Bone marrow (tissue), 2 donors: ENCODE data around the gene CUX1.
A peak's percentile ranks its signal among the peaks of the same experiment; 100 is the strongest.

Experiments
- DNase-seq, 2 donors: peaks; one replicate each; lab custom pipeline; 2025; lab: John Stamatoyannopoulos, UW

CUX1 gene

GRCh38 chr7:101984133-101984879, 166.9 kb downstream of the CUX1 start:
- no peak for DNase-seq

GRCh38 chr7:101985057-101985902, 167.9 kb downstream of the CUX1 start:
- DNase-seq = no peak

DNA sequence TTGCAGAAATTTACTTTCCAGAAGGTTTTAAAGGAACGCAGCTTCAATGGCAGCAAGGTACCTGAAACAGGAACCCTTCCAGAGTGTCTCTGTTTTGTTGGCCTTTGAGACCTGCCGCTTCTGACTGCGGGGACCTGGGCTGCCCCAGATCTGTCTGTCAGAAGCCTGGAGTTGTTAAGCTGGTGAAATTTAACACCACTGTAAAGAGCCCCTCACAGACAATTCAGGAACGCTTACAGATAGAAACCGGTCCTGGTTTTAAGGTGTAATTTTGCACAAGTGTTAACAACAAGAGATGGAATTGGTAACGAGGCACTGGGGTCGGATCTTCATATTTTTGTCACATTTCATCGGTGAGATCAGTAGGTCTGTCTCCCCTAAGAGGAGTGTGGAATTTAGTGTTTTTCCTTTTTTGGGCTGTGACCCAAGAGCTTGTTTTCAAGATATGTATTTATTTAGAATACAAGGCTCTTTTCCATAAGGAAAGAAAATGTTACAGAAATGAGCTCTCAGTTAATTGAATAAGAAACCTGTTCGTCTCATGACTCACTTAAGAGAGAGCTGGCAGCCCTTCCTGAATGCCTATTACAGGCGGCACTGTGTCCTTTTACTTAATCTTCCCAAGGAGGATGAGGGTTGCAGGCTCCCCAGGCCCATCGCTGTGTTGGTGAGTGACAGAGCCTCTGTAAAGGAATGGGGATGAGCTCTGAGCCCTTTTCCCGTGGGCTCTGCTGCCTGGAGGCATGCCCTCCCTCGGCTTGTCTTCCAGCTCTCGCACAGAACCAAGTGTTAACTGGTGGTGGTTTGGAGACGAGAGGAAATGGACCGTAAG, 168.7 kb downstream of the CUX1 start:
- no peak for DNase-seq

GRCh38 chr7:101987494-101987893, 170.1 kb downstream of the CUX1 start:
- no peak for DNase-seq

DNA sequence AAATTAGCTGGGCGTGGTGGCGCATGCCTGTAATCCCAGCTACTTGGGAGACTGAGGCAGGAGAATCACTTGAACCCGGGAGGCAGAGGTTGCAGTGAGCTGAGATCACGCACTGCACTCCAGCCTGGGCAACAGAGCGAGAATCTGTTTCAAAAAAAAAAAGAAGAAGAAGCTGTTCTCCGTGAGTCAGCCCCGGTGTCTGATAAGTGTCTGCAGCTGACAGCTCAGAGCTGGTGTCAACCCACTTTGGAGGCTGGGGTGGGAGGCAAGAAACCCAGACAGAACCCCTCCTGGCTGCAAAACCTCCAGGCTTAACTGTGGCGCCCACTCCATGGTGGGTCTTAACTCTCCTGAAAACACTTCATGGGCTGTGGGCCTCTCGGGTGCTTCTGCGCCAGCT, 170.6 kb downstream of the CUX1 start:
- peak in 1 of 2 donors; percentile 25 for DNase-seq

DNA sequence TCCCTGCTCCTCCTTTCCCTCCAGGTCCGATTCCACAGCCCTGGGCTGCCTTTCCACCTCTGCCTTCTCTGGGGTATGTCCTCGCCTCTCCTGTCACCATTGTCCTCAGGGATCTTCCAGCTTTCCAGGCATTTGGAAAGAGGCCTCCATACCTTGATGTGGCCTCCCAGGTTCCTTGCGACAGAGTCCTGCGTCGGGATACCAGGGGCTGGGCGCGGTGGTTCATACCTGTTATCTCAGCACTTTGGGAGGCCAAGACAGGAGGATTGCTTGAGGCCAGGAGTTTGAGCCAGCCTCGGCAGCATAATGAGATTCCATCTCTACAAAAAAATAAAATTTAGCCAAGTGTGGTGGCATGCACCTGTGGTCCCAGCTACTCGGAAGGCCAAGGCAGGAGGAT, 171.1 kb downstream of the CUX1 start:
- DNase-seq = no peak

GRCh38 chr7:101989101-101989500, 171.7 kb downstream of the CUX1 start:
- DNase-seq = no peak

DNA sequence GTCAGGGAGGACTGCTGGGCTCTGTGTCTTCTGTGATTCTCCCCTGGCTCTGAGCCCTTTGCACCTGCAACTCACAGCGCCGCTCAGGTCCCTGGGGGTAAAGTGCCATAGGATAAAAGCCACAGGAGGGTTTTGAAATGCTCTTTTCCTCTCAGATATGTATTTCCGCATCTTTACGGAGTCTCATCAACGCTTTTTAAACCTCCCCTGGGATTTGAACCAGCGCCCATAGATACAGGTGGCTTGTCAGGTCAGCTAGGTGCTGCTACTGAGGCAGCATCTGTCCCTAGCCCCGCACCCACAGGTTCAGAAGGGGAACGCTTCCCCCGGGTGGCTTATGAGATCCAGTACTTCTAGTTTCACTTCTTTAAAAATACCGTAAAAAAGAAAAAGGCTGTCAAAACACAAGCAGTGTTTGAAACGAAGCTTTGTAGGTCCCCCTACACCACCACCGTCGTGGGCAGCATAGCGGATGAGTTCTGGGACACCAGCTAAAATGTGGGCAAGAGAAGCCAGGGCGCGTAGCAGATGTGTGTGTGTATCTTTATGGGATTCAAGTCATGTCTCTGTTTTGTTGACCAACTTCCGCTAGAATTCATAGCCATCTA, 173.5 kb downstream of the CUX1 start:
- DNase-seq = peak; percentile 24 to 37

GRCh38 chr7:101991860-101992259, 174.4 kb downstream of the CUX1 start:
- no peak for DNase-seq

GRCh38 chr7:101993311-101993710, 175.9 kb downstream of the CUX1 start:
- DNase-seq = no peak

DNA sequence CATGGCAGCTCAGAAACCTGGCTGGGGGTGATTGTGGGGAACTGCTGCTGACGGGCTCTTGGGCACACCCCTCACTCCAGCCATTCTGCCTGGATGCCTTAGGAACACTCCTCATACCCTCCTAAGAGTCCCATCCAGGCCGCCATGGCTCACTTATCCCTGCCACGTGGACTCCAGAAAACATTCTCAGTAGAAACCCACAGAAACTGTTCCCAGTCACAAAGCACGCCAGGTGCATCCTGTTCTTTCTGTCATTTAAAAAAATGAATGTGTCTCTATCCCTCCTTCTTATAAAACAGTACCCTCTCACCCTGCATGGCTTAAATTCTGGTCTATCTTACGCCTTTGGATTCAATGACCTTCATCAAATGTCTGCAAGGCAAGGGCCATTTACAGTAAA, 177.7 kb downstream of the CUX1 start:
- peak in 1 of 2 donors; percentile 54 for DNase-seq

DNA sequence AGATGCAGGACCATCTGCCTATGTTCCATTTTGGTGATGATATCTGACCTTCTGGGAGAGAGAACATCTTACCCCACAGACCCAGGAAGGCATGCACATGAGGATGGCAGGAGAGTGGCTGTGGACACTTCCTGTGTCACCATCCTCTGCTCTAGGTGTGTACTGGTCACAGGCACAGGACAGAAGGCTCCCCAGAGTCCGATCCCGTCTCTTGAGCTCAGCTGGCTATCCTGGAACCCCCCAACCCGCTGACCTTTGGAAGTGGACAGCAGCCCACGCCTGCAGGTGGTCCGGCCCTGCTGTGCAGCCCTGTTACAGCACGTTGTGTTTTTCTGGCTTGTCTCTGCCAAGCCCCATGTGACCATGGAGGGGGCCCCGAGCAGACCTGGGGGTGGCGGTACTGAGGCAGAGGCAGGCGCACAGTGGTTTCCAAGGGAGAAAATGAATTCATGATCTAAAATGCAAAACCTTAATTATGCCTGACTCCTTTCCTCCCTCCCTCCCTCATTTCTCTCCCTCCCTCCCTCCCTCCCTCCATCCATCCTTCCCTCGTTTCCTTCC, 178.8 kb downstream of the CUX1 start:
- no peak for DNase-seq

DNA sequence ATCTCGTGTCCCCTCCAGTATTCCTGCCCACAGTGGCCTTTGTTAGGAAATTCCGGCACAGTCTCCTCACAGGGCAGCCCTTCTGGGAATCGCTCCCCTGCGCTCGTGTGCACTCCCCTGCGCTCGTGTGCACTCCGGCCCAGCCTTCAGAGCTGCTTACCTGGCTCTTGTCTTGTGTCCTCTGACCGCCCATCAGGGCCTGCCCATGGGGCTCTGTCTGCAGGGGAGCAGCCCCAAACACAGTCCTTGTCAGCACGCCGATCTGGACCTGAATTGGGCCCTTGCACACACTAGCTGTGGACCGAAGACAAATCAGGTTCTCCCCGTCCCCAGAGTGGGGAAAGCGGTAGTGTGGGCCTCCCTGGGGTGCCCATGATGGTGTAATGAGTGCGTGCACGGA, 179.4 kb downstream of the CUX1 start:
- no peak for DNase-seq

GRCh38 chr7:101998029-101998905, 180.8 kb downstream of the CUX1 start:
- DNase-seq = no peak

- DNase-seq = no peak
Observed at GRCh38 chr7:101998906-101999240, 181.4 kb downstream of the CUX1 start.

- no peak for DNase-seq
Observed at GRCh38 chr7:101999393-101999792, 182.0 kb downstream of the CUX1 start.

DNA sequence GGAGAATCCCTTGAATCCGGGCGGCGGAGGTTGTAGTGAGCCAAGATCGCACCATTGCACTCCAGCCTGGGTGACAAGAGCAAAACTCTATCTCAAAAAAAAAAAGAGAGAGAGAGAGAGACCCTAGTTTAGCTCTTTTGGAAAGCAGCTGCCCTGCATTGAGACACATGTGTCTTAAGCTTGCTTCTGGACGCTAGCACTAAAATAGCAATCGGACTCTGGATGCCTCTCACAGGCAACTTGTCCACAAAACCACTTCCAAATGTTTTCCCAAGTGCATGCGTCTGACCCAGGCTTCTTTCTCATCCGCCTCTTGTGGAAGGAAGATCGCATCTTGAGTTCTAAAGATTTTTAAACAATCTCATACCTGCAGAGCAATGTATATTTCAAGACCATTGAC, 182.7 kb downstream of the CUX1 start:
- no peak for DNase-seq

- DNase-seq = no peak
Observed at GRCh38 chr7:102004229-102004628, 186.8 kb downstream of the CUX1 start.

DNA sequence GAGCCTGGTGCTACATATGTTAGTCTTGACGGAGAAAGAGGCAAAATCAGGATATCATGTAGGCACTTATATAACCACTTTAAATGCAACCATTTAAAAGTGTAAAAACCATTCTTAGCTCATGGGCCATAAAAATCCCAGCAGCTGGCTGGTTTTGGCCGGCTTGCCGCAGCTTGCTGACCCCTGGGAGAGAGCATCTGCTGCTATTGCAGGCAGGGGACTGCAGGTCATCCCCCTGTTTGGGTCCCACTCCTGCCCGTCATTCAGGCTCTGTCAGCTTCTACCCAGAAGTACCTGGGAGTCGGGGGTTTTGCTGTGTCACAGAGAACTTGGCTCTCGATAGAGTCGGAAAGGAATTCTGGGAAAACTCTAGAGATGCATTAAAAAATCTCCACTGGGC, 187.4 kb downstream of the CUX1 start:
- DNase-seq = no peak

DNA sequence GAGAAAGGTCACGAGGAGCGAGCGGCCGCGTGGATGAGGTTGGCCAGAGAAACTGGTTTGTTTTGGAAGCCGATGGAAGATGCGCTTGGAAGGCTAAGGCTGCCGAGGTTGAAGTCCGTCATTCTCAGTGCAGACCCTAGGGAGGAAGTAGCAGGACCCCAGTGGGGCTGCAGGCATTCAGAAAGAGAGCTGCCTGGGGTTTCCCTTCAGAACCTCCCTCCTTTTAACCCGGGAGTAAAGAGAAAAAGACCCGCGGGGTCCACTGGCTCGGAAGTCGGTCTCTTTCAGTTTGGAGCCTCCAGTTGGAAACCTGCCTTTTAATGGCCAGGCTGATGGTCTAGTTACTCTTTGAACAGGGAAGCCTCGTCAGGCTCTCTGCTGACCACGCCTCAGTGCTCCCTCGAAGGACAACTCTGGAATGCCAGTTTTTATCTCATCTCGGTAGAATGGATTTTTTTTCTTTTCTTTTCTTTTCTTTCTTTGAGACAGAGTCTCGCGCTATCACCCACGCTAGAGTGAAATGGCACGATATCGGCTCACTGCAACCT, 188.6 kb downstream of the CUX1 start:
- no peak for DNase-seq

DNA sequence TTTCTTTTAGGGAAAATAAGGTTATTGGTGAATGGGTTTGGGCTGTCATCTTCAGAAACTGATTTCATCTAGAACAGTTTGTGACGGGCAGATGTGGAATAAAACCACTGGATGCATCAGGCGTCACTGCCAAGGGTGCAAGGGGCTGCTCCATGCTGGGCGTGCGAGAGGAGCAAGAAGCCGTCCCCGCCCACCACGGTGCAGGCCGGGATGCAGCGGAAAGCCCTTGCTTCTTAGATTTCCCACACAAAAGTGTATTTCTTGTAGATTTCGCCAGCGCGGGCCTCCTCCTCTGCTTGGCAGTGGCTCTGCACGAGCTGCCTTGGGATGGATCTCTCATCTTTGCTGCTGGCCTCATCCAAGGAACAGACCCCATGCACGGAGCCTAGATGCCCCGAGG, 189.3 kb downstream of the CUX1 start:
- DNase-seq = no peak
